ENCODE measurements around the gene ABTB2. TPM values are rescaled to one million over a fixed set of nuclear protein-coding genes. Genes with fewer than 3 reads are reported as not detected.

The ABTB2 gene
- total RNA-seq, 2 experiments from 2014 or later: 0.06 to 0.09 TPM

DNA sequence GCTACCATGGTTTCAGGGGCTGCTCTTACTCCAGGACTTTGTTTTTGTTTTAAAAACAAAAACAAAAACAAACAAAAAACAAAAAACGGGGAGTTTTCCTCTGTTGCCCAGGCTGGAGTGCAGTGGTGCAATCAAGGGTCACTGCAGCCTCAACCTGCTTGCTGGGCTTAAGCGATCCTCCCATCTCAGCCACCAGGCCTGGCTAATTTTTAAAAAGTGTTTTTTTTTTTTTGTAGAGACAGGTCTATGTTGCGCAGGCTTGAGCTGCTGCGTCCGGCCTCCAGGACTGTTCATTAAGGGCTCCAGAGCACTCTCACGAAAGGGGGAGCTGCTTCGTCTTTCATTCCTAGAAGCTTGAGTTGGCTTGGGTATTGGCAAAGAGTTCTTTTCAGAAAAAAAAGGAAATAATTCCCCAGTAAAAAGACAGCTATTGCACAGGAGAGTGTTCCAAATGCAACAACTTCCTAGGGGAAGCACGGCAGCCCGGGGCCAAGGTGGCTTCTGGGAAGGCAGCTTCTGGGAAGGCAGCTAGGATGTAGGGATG lies 173.9 kb downstream of the ABTB2 start:
- no peak overlapping the region for H3K4me3 ChIP-seq (ENCODE audit: low read depth, low read length, poor library complexity, severe bottlenecking)
- no TSS peak for BruUV-seq (replicated peaks)
- no peak overlapping the region for H2AFZ ChIP-seq (ENCODE audit: low read length)
- TF ChIP-seq EZH2phosphoT487 (IDR thresholded peaks at IDR 0.05; ENCODE audit: borderline replicate concordance, low read depth, low read length): no peak
- TF ChIP-seq, protein P1, sequence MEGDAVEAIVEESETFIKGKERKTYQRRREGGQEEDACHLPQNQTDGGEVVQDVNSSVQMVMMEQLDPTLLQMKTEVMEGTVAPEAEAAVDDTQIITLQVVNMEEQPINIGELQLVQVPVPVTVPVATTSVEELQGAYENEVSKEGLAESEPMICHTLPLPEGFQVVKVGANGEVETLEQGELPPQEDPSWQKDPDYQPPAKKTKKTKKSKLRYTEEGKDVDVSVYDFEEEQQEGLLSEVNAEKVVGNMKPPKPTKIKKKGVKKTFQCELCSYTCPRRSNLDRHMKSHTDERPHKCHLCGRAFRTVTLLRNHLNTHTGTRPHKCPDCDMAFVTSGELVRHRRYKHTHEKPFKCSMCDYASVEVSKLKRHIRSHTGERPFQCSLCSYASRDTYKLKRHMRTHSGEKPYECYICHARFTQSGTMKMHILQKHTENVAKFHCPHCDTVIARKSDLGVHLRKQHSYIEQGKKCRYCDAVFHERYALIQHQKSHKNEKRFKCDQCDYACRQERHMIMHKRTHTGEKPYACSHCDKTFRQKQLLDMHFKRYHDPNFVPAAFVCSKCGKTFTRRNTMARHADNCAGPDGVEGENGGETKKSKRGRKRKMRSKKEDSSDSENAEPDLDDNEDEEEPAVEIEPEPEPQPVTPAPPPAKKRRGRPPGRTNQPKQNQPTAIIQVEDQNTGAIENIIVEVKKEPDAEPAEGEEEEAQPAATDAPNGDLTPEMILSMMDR (conservative IDR thresholded peaks at IDR 0.05; ENCODE audit: low read length): no peak
- DNase-seq (ENCODE audit: low spot score): no peak
- no peak overlapping the region for H3K4me2 ChIP-seq (ENCODE audit: low read length)
- intact Hi-C loops (cut with micrococcal nuclease; ENCODE audit: unreplicated experiment): no loop called here
- H3K27ac ChIP-seq (ENCODE audit: low read depth, low read length, poor library complexity, severe bottlenecking): no peak overlapping the region
- no peaks in the 10 kb centered on the region for H3K4me1 ChIP-seq (ENCODE audit: insufficient read depth, low read length, poor library complexity, severe bottlenecking)
- CTCF ChIA-PET (ENCODE audit: unreplicated experiment): no interaction called here
- H3K36me3 ChIP-seq (ENCODE audit: insufficient read depth, low read length): no peaks in the 10 kb centered on the region
- no peaks in the 10 kb centered on the region for H3K9me3 ChIP-seq (ENCODE audit: low read length)
- H4K20me1 ChIP-seq (ENCODE audit: insufficient read depth, low read length): no peaks in the 10 kb centered on the region
- POLR2A ChIA-PET: no interaction called here
- no peaks in the 10 kb centered on the region for H3K9me2 ChIP-seq (ENCODE audit: insufficient read depth, low read length)
- no peaks in the 10 kb centered on the region for H3K79me2 ChIP-seq (ENCODE audit: insufficient read depth, low read depth, low read length)

- POLR2A ChIA-PET: no interaction called here
- Histone ChIP-seq H3K27ac (ENCODE audit: low read depth, low read length, poor library complexity, severe bottlenecking) (no peak overlapping the region), H3K9me2 (ENCODE audit: insufficient read depth, low read length) (no peaks in the 10 kb centered on the region), H3K4me3 (ENCODE audit: low read depth, low read length, poor library complexity, severe bottlenecking) (no peak overlapping the region), H3K4me1 (ENCODE audit: insufficient read depth, low read length, poor library complexity, severe bottlenecking) (no peaks in the 10 kb centered on the region), H4K20me1 (ENCODE audit: insufficient read depth, low read length) (no peaks in the 10 kb centered on the region), H2AFZ (ENCODE audit: low read length) (no peak overlapping the region), H3K79me2 (ENCODE audit: insufficient read depth, low read depth, low read length) (no peaks in the 10 kb centered on the region), H3K4me2 (ENCODE audit: low read length) (no peak overlapping the region), H3K9me3 (ENCODE audit: low read length) (no peaks in the 10 kb centered on the region), H3K36me3 (ENCODE audit: insufficient read depth, low read length) (no peaks in the 10 kb centered on the region)
- CTCF ChIA-PET (ENCODE audit: unreplicated experiment): interaction anchor here (0.6 kb wide), 1 partner anchor 175 kb away, joined by 4 read pairs; no protein-coding TSS in a partner anchor
- no TSS peak for BruUV-seq (replicated peaks)
- TF ChIP-seq EZH2phosphoT487 (IDR thresholded peaks at IDR 0.05; ENCODE audit: borderline replicate concordance, low read depth, low read length): no peak
- TF ChIP-seq, protein P1 (conservative IDR thresholded peaks at IDR 0.05; ENCODE audit: low read length): no peak
- intact Hi-C loops (cut with micrococcal nuclease; ENCODE audit: unreplicated experiment): no loop called here
- no peak for DNase-seq (ENCODE audit: low spot score)
Observed at GRCh38 chr11:34182921-34183685, 174.7 kb downstream of the ABTB2 start.

GRCh38 chr11:34182425-34182824 lies 175.4 kb downstream of the ABTB2 start:
- Histone ChIP-seq H3K4me1 (ENCODE audit: insufficient read depth, low read length, poor library complexity, severe bottlenecking) (no peaks in the 10 kb centered on the region), H3K36me3 (ENCODE audit: insufficient read depth, low read length) (no peaks in the 10 kb centered on the region), H4K20me1 (ENCODE audit: insufficient read depth, low read length) (no peaks in the 10 kb centered on the region), H3K79me2 (ENCODE audit: insufficient read depth, low read depth, low read length) (no peaks in the 10 kb centered on the region), H3K27ac (ENCODE audit: low read depth, low read length, poor library complexity, severe bottlenecking) (no peak overlapping the region), H3K4me3 (ENCODE audit: low read depth, low read length, poor library complexity, severe bottlenecking) (no peak overlapping the region), H3K9me2 (ENCODE audit: insufficient read depth, low read length) (no peaks in the 10 kb centered on the region), H3K9me3 (ENCODE audit: low read length) (no peaks in the 10 kb centered on the region), H2AFZ (ENCODE audit: low read length) (no peak overlapping the region), H3K4me2 (ENCODE audit: low read length) (no peak overlapping the region)
- TF ChIP-seq, protein P1 (conservative IDR thresholded peaks at IDR 0.05; ENCODE audit: low read length): no peak
- TF ChIP-seq EZH2phosphoT487 (IDR thresholded peaks at IDR 0.05; ENCODE audit: borderline replicate concordance, low read depth, low read length): no peak
- ChIA-PET POLR2A (interaction anchor here (0.8 kb wide), 1 partner anchor 740 kb away, joined by 5 read pairs; no protein-coding TSS in a partner anchor), CTCF (ENCODE audit: unreplicated experiment) (interaction anchor here (0.6 kb wide), 2 partner anchors 176 to 185 kb away, joined by 3 to 4 read pairs; no protein-coding TSS in a partner anchor)
- no peak for DNase-seq (ENCODE audit: low spot score)
- intact Hi-C loops (cut with micrococcal nuclease; ENCODE audit: unreplicated experiment): no loop called here
- BruUV-seq (replicated peaks): no TSS peak
